Gastrocnemius medialis (tissue), 4 donors: ENCODE measurements around the gene CFAP45. TPM values are rescaled to one million over a fixed set of nuclear protein-coding genes. Genes with fewer than 3 reads are reported as not detected.

Source experiments
- ATAC-seq, 2 donors: fragments of 150-250 bp; one replicate each; pipeline ENCODE4 v1.9.1; 2016
- DNase-seq, 2 donors: peaks; one replicate each; pipeline ENCODE4 v3.0.0-alpha.2; 2019
- H3K27ac ChIP-seq, 4 donors: fragments of 200-600 bp; sonication (generic); 1 replicate in 1 of 4; 2 replicates in 3 of 4; pipeline ENCODE4 v1.5.1; 2016 to 2018; ENCODE audit warnings: mild to moderate bottlenecking in 2 of 4, moderate library complexity in 1 of 4
- H3K27me3 ChIP-seq, 3 donors: fragments of 200-600 bp; sonication (generic) in 2 of 3; 1 replicate in 1 of 3; 2 replicates in 2 of 3; pipeline versions ENCODE4 v1.5.1 to v1.6.0; 2016 to 2019; ENCODE audit warnings: mild to moderate bottlenecking in 1 of 3, moderate library complexity in 1 of 3
- H3K36me3 ChIP-seq, 2 donors: fragments of 200-600 bp; sonication (generic) in 1 of 2; one replicate each; pipeline ENCODE4 v1.5.1; 2017 to 2018
- H3K4me1 ChIP-seq, 2 donors: fragments of 200-600 bp; sonication (generic) in 1 of 2; one replicate each; pipeline ENCODE4 v1.5.1; 2016 to 2017; ENCODE audit warnings: mild to moderate bottlenecking in 2 of 2
- H3K4me3 ChIP-seq, 4 donors: fragments of 200-600 bp; sonication (generic) in 3 of 4; 1 replicate in 1 of 4; 2 replicates in 3 of 4; pipeline ENCODE4 v1.5.1; 2016 to 2019; ENCODE audit warnings: mild to moderate bottlenecking in 2 of 4
- H3K9me3 ChIP-seq, 3 donors: fragments of 200-600 bp; sonication (generic) in 2 of 3; 1 replicate in 1 of 3; 2 replicates in 2 of 3; pipeline ENCODE4 v1.5.1; 2016 to 2019
- POLR2A ChIP-seq, 2 donors: fragments of 450-650 bp; IDR thresholded peaks; one replicate each; pipeline ENCODE4 v1.6.1; 2017; ENCODE audit warnings: antibody characterized with exemption in 2 of 2, mild to moderate bottlenecking in 2 of 2, moderate library complexity in 2 of 2
- in situ Hi-C, 4 donors: fragments of 200-750 bp; cut with MboI; loops; one replicate each; pipeline versions ENCODE4 v1.15.0 to v1.8.0; 2017; ENCODE audit warnings: low sequenced_read_pairs in 4 of 4
- intact Hi-C: fragments of 100-400 bp; cut with DNase I; formaldehyde crosslinking; loops from one replicate; pipeline ENCODE4 v1.15.1; 2023; ENCODE audit warnings: low total_unique reads
- total RNA-seq, 4 donors: library from RNA; depleted of rRNA; stranded (reverse); fragments of >200 nt; gene quantifications; one replicate each; pipeline versions ENCODE4 v1.1.0 to v1.2.3, GENCODE V29; 2016
- TF ChIP-seq, protein P1 (sequence below), 5 experiments: fragments of 450-650 bp in 3 of 5; fragments of 200-600 bp in 2 of 5; sonication (generic) in 2 of 5; IDR thresholded peaks in 4 of 5; conservative IDR thresholded peaks in 1 of 5; 1 replicate in 4 of 5; 2 replicates in 1 of 5; pipeline ENCODE4 v1.5.1; 2016 to 2019; ENCODE audit warnings: antibody characterized with exemption in 5 of 5, mild to moderate bottlenecking in 3 of 5, moderate library complexity in 3 of 5

The CFAP45 gene
- total RNA-seq, 4 donors from 2014 or later, result not detected

DNA sequence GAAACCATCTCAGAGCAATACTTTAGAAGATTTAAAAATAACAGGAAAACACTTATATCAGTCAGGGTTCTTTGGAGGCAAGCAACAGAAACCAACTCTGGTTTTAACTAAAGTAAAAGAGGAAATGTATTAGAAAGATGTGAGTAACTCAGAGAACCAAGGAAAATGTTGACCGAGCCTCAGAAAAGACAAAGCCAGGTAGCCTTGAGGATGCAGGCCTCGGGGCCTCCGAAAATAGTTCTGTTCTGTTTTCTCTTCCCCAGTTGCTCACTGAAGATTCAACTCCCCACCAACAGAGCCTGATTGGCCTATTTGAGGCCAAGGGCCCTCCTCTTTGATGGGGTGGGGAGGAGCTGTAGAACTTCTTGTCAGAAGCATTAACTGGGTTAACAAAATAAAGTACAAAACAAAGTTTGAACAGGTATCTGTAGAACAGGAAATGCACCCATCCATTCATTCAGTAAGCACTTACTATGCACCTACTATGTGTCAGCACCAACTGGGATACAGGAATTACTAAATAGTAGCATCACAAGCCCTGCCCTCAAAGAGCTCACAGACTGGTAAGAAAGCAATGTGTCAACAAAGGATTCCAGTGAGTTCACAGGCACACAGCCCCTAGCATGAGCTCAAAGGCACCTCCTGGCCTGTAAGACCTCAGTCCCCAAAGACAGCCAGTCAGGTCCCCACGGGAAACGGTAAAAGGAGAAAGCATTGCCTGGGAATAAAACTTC, 60.7 kb downstream of the CFAP45 start:
- Histone ChIP-seq H3K9me3 (no peaks in the 10 kb centered on the region), H3K4me3 (no peak overlapping the region), H3K27ac (no peak overlapping the region), H3K4me1 (peaks cover 0 to 6% of the 10 kb centered on the region in 2 donors), H3K27me3 (no peaks in the 10 kb centered on the region), H3K36me3 (peaks cover 0 to 9% of the 10 kb centered on the region in 2 donors)
- intact Hi-C loops, result no loop called here
- in situ Hi-C loops, result no loop called here
- TF ChIP-seq, protein P1, sequence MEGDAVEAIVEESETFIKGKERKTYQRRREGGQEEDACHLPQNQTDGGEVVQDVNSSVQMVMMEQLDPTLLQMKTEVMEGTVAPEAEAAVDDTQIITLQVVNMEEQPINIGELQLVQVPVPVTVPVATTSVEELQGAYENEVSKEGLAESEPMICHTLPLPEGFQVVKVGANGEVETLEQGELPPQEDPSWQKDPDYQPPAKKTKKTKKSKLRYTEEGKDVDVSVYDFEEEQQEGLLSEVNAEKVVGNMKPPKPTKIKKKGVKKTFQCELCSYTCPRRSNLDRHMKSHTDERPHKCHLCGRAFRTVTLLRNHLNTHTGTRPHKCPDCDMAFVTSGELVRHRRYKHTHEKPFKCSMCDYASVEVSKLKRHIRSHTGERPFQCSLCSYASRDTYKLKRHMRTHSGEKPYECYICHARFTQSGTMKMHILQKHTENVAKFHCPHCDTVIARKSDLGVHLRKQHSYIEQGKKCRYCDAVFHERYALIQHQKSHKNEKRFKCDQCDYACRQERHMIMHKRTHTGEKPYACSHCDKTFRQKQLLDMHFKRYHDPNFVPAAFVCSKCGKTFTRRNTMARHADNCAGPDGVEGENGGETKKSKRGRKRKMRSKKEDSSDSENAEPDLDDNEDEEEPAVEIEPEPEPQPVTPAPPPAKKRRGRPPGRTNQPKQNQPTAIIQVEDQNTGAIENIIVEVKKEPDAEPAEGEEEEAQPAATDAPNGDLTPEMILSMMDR (IDR thresholded peaks at IDR 0.05 in 4 of 5, conservative IDR thresholded peaks at IDR 0.05 in 1 of 5), result no peak
- TF ChIP-seq POLR2A (IDR thresholded peaks at IDR 0.05), result no peak
- DNase-seq (no peak), ATAC-seq (no peak)

DNA sequence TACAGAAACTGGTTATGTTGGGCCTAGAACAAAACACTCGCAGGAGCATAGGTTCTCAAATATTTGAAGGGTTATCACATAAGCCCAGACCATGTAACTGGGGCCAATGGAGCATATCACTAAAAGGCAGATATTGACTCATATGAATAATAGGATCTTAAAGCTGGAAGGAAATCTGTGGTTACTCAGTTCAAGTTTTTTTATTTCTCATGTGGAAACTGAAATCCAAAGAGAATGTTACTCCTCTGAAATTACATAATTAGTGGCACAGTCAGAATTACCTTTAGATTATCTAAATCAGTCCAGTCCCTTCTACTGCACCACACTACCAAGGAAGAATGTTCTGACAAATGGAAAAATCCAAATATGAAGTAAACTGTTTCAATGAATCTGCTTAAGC, 61.2 kb downstream of the CFAP45 start:
- H3K4me1 ChIP-seq, result peaks cover 0 to 6% of the 10 kb centered on the region in 2 donors
- no peak overlapping the region for H3K27ac ChIP-seq
- peaks cover 0 to 9% of the 10 kb centered on the region in 2 donors for H3K36me3 ChIP-seq
- DNase-seq, result no peak
- H3K27me3 ChIP-seq, result no peaks in the 10 kb centered on the region
- intact Hi-C loops, result no loop called here
- TF ChIP-seq POLR2A (IDR thresholded peaks at IDR 0.05), result no peak
- TF ChIP-seq, protein P1 (IDR thresholded peaks at IDR 0.05 in 4 of 5, conservative IDR thresholded peaks at IDR 0.05 in 1 of 5), result no peak
- no peak for ATAC-seq
- in situ Hi-C loops, result no loop called here
- no peaks in the 10 kb centered on the region for H3K9me3 ChIP-seq
- H3K4me3 ChIP-seq, result no peak overlapping the region

DNA sequence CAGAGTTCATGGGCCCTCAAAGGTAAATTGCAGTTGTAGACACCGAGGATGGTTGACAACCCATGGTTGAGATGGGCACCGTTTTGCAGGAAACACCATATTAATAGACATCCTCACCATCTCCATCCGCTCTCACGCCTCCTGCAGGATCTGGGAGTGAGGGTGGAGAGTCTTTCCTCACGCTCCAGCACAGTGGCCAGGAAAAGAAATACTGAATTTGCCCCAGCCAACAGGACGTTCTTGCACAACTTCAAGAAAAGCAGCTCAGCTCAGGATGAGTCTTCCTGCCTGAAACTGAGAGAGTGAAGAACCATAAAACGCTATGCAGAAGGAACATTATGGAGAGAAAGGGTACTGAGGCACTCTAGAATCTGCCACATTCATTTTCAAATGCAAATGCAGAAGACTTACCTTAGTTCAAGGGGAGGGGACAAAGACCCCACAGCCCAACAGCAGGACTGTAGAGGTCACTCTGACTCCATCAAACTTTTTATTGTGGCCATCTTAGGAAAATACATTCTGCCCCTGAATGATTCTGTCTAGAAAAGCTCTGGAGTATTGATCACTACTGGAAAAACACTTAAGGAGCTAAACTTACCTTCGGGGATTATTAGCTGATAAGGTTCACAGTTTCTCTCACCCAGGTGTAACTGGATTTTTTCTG, 64.0 kb downstream of the CFAP45 start:
- ATAC-seq (no peak), DNase-seq (no peak)
- in situ Hi-C loops (no loop called here), intact Hi-C loops (no loop called here)
- TF ChIP-seq, protein P1 (IDR thresholded peaks at IDR 0.05 in 4 of 5, conservative IDR thresholded peaks at IDR 0.05 in 1 of 5), result peak in 1 of 5 experiments; percentile 17
- TF ChIP-seq POLR2A (IDR thresholded peaks at IDR 0.05), result no peak
- Histone ChIP-seq H3K27me3 (no peaks in the 10 kb centered on the region), H3K36me3 (peaks cover 0 to 9% of the 10 kb centered on the region in 2 donors), H3K4me1 (peaks cover 0 to 6% of the 10 kb centered on the region in 2 donors), H3K4me3 (no peak overlapping the region), H3K27ac (no peak overlapping the region), H3K9me3 (no peaks in the 10 kb centered on the region)

DNA sequence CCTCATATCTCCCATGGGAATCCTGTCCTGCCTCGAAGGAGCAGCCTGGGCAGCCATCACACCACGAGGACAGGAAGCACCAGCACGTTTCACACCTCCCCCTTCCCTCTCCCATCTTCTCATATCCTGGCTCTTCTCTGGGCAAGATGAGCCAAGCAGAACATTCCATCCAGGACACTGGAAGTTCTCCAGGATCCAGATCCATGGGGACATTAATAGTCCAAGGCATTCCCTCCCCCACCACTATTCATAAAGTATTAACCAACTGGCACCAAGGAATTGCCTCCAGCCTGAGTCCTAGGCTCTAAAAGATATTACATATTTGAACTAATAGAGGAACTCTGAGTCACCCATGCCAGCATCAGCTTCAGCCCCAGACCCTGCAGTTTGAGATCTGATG, 64.6 kb downstream of the CFAP45 start:
- Histone ChIP-seq H3K4me3 (no peak overlapping the region), H3K4me1 (peaks cover 0 to 12% of the 10 kb centered on the region in 2 donors), H3K9me3 (no peaks in the 10 kb centered on the region), H3K27ac (no peak overlapping the region), H3K36me3 (peaks cover 0 to 9% of the 10 kb centered on the region in 2 donors), H3K27me3 (no peaks in the 10 kb centered on the region)
- peak in 1 of 2 donors; percentile 42 for ATAC-seq
- DNase-seq, result no peak
- in situ Hi-C loops, result no loop called here
- no peak for TF ChIP-seq POLR2A (IDR thresholded peaks at IDR 0.05)
- TF ChIP-seq, protein P1 (IDR thresholded peaks at IDR 0.05 in 4 of 5, conservative IDR thresholded peaks at IDR 0.05 in 1 of 5), result no peak
- intact Hi-C loops, result no loop called here
